Fibroblast of lung (primary cell): ENCODE data around the gene GEMIN8. TPM values are rescaled to one million over a fixed set of nuclear protein-coding genes. Genes with fewer than 3 reads are reported as not detected.

Experiments
- DNase-seq, 2 donors: peaks; one replicate each; pipeline versions ENCODE4 v3.0.0 to v3.0.0-alpha.2; 2010; ENCODE audit warnings: low read depth in 2 of 2
- H2AFZ ChIP-seq: 2 replicates; pipeline ENCODE4 v1.5.1; 2012; ENCODE audit warnings: low read length, control low read depth, inconsistent platforms
- H3K27ac ChIP-seq: 2 replicates; pipeline ENCODE4 v1.5.1; 2011; ENCODE audit warnings: low read length, control low read depth; ENCODE audit not compliant: insufficient read depth
- H3K27me3 ChIP-seq: 2 replicates; pipeline ENCODE4 v1.5.1; 2011; ENCODE audit warnings: mild to moderate bottlenecking, low read length; ENCODE audit not compliant: control insufficient read depth, insufficient read depth
- H3K36me3 ChIP-seq: 2 replicates; pipeline ENCODE4 v1.5.1; 2011; ENCODE audit warnings: low read length; ENCODE audit not compliant: control insufficient read depth, insufficient read depth
- H3K4me1 ChIP-seq: 2 replicates; pipeline ENCODE4 v1.5.1; 2011; ENCODE audit warnings: low read length; ENCODE audit not compliant: control insufficient read depth, insufficient read depth; ENCODE audit errors: extremely low read depth
- H3K4me2 ChIP-seq: 2 replicates; pipeline ENCODE4 v1.5.1; 2011; ENCODE audit warnings: low read length, control low read depth; ENCODE audit not compliant: insufficient read depth; ENCODE audit errors: extremely low read depth
- H3K4me3 ChIP-seq, 4 experiments: fragments of 200-600 bp in 1 of 4; sonication (generic) in 1 of 4; replicated peaks in 1 of 4; 2 replicates each; pipeline ENCODE4 v1.5.1; 2011 to 2016; ENCODE audit warnings: low read length in 4 of 4, low read depth in 3 of 4, mild to moderate bottlenecking in 3 of 4, control low read depth in 2 of 4, inconsistent platforms in 1 of 4, mixed read lengths in 1 of 4; ENCODE audit not compliant: insufficient read depth in 1 of 4; ENCODE audit errors: control extremely low read depth in 1 of 4
- H3K79me2 ChIP-seq: 2 replicates; pipeline ENCODE4 v1.5.1; 2012; ENCODE audit warnings: mild to moderate bottlenecking, low read length, inconsistent platforms; ENCODE audit not compliant: control insufficient read depth, insufficient read depth
- H3K9ac ChIP-seq: 2 replicates; pipeline ENCODE4 v1.5.1; 2011; ENCODE audit warnings: mild to moderate bottlenecking, low read length, control low read depth; ENCODE audit not compliant: insufficient read depth
- H3K9me3 ChIP-seq: 2 replicates; pipeline ENCODE4 v1.5.1; 2012; ENCODE audit warnings: low read depth, low read length; ENCODE audit not compliant: control insufficient read depth, insufficient read depth
- H4K20me1 ChIP-seq: 2 replicates; pipeline ENCODE4 v1.5.1; 2011; ENCODE audit warnings: low read length; ENCODE audit not compliant: control insufficient read depth, insufficient read depth; ENCODE audit errors: extremely low read depth
- CTCF ChIP-seq, 2 donors: IDR thresholded peaks in 1 of 2; conservative IDR thresholded peaks in 1 of 2; 1 replicate in 1 of 2; 2 replicates in 1 of 2; pipeline ENCODE4 v1.5.1; 2011 to 2012; ENCODE audit warnings: low read length in 2 of 2, control low read depth in 1 of 2, inconsistent platforms in 1 of 2, low read depth in 1 of 2, mild to moderate bottlenecking in 1 of 2
- EZH2 ChIP-seq: IDR thresholded peaks from 2 replicates; pipeline ENCODE4 v1.5.1; 2012; ENCODE audit warnings: low read length, control low read depth, mild to moderate bottlenecking; ENCODE audit errors: missing control alignments
- polyA plus RNA-seq, 2 donors: library from polyadenylated mRNA; depleted of rRNA in 1 of 2; stranded (reverse) in 1 of 2; unstranded in 1 of 2; fragments of >200 nt; gene quantifications; 2 replicates each; pipeline ENCODE4 v1.2.1, GENCODE V29; 2011 to 2012; ENCODE audit warnings: missing spikeins in 1 of 2
- total RNA-seq: library from RNA; depleted of rRNA; stranded (reverse); fragments of >200 nt; gene quantifications from 2 replicates; pipeline ENCODE4 v1.2.1, GENCODE V29; 2014

GEMIN8 gene
- total and polyA plus RNA-seq, 2 donors (not counting 1 experiment from before 2014, with no cell fraction given): 18.2 to 20.1 TPM

- peak overlapping the region; percentile 95 for H3K4me2 ChIP-seq
- H2AFZ ChIP-seq: peak overlapping the region; percentile 21
- no peaks in the 10 kb centered on the region for H3K36me3 ChIP-seq
- peak overlapping the region; percentile 70 to 82 (median 76) for H3K4me3 ChIP-seq
- H3K27ac ChIP-seq: peak overlapping the region; percentile 85
- H3K9me3 ChIP-seq: no peaks in the 10 kb centered on the region
- H3K79me2 ChIP-seq: no peaks in the 10 kb centered on the region
- H3K9ac ChIP-seq: peak overlapping the region; percentile 77
- TF ChIP-seq CTCF (conservative IDR thresholded peaks at IDR 0.05 in 1 of 2, IDR thresholded peaks at IDR 0.05 in 1 of 2; ENCODE audit: low read depth in 1 of 2, low read length in 2 of 2) (no peak), EZH2 (no peak)
- no peaks in the 10 kb centered on the region for H4K20me1 ChIP-seq
- peaks cover 9% of the 10 kb centered on the region for H3K4me1 ChIP-seq
- peak in 1 of 2 donors; percentile 2 for DNase-seq
- peaks cover 2% of the 10 kb centered on the region for H3K27me3 ChIP-seq
Measured at GRCh38 chrX:14029039-14029424, 660 bp downstream of the GEMIN8 start.

- Histone ChIP-seq H3K36me3 (no peaks in the 10 kb centered on the region), H3K4me2 (peak overlapping the region; percentile 95), H4K20me1 (no peaks in the 10 kb centered on the region), H3K79me2 (no peaks in the 10 kb centered on the region), H3K9me3 (no peaks in the 10 kb centered on the region), H3K4me3 (peak overlapping the region; percentile 70 to 82 (median 76)), H3K9ac (no peak overlapping the region), H3K27me3 (no peaks in the 10 kb centered on the region), H2AFZ (no peak overlapping the region), H3K27ac (peak overlapping the region; percentile 85), H3K4me1 (peaks cover 9% of the 10 kb centered on the region)
- no peak for TF ChIP-seq EZH2
- no peak for TF ChIP-seq CTCF (conservative IDR thresholded peaks at IDR 0.05 in 1 of 2, IDR thresholded peaks at IDR 0.05 in 1 of 2; ENCODE audit: low read depth in 1 of 2, low read length in 2 of 2)
- DNase-seq: no peak
Measured at GRCh38 chrX:14028473-14028872, 1.2 kb downstream of the GEMIN8 start.

- TF ChIP-seq EZH2 (no peak), CTCF (conservative IDR thresholded peaks at IDR 0.05 in 1 of 2, IDR thresholded peaks at IDR 0.05 in 1 of 2; ENCODE audit: low read depth in 1 of 2, low read length in 2 of 2) (no peak)
- Histone ChIP-seq H3K4me2 (peak overlapping the region; percentile 56), H3K9me3 (no peaks in the 10 kb centered on the region), H3K4me1 (peaks cover 9% of the 10 kb centered on the region), H3K79me2 (no peaks in the 10 kb centered on the region), H4K20me1 (no peaks in the 10 kb centered on the region), H3K27me3 (no peaks in the 10 kb centered on the region), H3K27ac (no peak overlapping the region), H3K4me3 (peak overlapping the region in 2 of 4 experiments; percentile 20 to 74), H3K36me3 (no peaks in the 10 kb centered on the region), H2AFZ (no peak overlapping the region), H3K9ac (no peak overlapping the region)
- peak; percentile 54 to 88 for DNase-seq
Measured at GRCh38 chrX:14027511-14028019, 2.1 kb downstream of the GEMIN8 start.
